Measurements from ENCODE around the gene OR6S1.
"Not testable (repeated sequence)": the region's sequence is repeated elsewhere in the genome, so short reads cannot be mapped to it uniquely, and the experiment has no call there.

GRCh38 chr14:20666400-20666961, 25.0 kb upstream of the OR6S1 start:
- TF ChIP-seq SREBF1 (IDR thresholded peaks at IDR 0.05; ENCODE audit: low read length); EZH2 (IDR thresholded peaks at IDR 0.05; ENCODE audit: borderline replicate concordance, control insufficient read depth, low read depth, low read length); TARDBP (IDR thresholded peaks at IDR 0.05; ENCODE audit: borderline replicate concordance); NR2C2 (IDR thresholded peaks at IDR 0.05; ENCODE audit: borderline replicate concordance, control insufficient read depth, insufficient read length, low read depth); ZNF274 (IDR thresholded peaks at IDR 0.05; ENCODE audit: insufficient read depth, insufficient read length); CHD4 (IDR thresholded peaks at IDR 0.05): not testable (repeated sequence)
- TF ChIP-seq, protein P1, sequence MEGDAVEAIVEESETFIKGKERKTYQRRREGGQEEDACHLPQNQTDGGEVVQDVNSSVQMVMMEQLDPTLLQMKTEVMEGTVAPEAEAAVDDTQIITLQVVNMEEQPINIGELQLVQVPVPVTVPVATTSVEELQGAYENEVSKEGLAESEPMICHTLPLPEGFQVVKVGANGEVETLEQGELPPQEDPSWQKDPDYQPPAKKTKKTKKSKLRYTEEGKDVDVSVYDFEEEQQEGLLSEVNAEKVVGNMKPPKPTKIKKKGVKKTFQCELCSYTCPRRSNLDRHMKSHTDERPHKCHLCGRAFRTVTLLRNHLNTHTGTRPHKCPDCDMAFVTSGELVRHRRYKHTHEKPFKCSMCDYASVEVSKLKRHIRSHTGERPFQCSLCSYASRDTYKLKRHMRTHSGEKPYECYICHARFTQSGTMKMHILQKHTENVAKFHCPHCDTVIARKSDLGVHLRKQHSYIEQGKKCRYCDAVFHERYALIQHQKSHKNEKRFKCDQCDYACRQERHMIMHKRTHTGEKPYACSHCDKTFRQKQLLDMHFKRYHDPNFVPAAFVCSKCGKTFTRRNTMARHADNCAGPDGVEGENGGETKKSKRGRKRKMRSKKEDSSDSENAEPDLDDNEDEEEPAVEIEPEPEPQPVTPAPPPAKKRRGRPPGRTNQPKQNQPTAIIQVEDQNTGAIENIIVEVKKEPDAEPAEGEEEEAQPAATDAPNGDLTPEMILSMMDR (IDR thresholded peaks at IDR 0.05 in 2 of 3, conservative IDR thresholded peaks at IDR 0.05 in 1 of 3; ENCODE audit: control insufficient read depth in 2 of 3, extremely low read depth in 1 of 3, insufficient read depth in 1 of 3, low read depth in 3 of 3, low read length in 3 of 3): not testable (repeated sequence)
- TF ChIP-seq TAF1 (IDR thresholded peaks at IDR 0.05; ENCODE audit: borderline replicate concordance, low read depth, low read length) (peak; percentile 75; the same call in 1 of the 2 replicates), POU2F2 (IDR thresholded peaks at IDR 0.05; ENCODE audit: borderline replicate concordance, low read depth, low read length) (peak; percentile 50; the same call in 1 of the 3 replicates), POLR2A (IDR thresholded peaks at IDR 0.05; ENCODE audit: low read depth, low read length) (peak; percentile 48; the same call in 1 of the 2 replicates)

Data from GM12878 (cell line).